NCI-H1048 (cell line): ENCODE data around the gene KCNH2.

Experiments
- DNase-seq: peaks from one replicate; lab custom pipeline; 2025; lab: John Stamatoyannopoulos, UW

The KCNH2 gene

DNA sequence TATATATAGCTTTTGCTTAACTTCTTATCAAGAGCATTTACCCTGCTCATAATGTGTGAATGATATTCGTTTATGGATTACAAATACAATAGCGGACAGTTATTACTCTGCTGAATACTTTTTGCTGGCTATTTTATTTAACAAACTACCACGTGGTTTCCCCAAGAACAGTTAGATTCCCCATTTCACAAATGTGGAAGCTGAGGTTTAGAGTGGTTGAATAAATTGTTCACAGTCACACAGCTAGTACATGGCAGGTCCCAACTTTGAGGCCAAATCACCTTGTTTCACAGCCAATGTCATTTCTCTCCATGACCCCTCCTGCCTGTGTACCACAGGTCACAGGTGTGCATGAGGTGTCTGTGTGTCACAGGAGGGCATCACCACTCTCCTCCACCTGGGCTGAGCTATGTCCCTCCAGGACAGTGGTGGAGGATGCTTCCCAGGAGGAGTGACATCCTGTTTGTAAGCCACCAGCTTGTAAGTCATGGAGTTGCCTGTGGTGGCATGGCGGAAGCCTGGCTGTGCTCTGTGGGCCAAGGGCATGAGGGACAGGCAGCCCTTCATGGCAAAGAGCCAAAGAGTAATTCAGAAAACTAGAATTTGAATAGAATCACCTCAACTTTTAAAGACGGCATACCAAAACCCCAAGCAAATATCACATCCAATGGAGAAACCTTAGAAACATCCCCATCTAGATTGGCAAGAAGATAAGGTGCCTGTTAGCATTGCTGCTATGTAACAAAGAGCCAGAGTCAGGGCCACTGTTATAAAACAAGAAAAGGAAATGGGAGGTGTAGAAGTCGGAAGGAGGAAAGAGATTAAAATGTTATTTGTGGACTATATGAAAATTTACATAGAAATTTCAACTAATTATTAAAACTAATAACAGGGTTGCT, 73.9 kb downstream of the KCNH2 start:
- DNase-seq = no peak

GRCh38 chr7:150903606-150904005, 74.5 kb downstream of the KCNH2 start:
- peak; percentile 11 for DNase-seq

DNA sequence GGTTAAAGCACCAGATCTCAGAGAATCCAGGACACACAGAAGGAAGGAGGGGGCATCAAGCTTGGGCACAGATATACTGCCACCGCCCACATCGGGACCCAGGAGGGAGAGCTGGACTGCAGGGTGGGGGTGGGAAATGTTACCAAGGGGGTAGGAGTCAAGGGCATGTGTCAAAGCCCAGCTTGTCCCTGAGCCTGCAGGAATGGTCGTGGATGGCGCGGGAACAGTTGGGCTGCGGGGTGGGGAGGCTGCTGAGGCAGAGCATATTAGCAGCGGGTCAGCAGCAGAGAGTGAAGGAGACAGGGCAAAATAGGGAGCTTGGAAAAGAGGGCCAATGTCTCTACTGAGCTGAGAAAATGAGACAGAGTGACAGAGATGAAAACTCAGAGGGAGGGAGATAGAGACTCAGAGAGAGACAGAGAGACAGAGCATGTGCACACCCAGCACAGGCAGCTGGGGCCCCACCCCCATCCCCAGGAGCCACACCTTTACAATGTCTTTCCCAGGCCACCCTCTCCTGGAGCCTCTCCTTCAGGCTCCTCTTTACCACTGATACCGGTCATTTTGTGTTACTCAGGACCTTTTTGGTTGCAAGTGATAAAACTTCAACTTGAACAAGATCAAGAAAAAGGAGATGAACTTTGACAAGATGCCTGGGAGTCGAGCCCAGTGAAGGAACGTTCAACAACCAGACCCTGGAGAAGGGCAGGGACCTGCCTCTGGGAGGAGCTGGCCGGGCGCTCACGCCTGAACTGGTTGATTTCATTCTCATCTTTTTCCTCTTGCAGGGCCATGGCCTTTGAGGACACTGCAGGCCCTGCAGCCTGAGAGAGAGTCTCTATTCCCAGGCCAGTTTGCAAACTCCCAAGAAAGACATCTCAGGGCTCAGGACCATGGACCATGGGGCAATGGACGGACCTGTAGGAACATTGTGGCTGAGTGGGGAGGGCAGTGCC, 75.8 kb downstream of the KCNH2 start:
- DNase-seq = no peak

- no peak for DNase-seq
Observed at GRCh38 chr7:150901160-150902035, 76.7 kb downstream of the KCNH2 start.

DNA sequence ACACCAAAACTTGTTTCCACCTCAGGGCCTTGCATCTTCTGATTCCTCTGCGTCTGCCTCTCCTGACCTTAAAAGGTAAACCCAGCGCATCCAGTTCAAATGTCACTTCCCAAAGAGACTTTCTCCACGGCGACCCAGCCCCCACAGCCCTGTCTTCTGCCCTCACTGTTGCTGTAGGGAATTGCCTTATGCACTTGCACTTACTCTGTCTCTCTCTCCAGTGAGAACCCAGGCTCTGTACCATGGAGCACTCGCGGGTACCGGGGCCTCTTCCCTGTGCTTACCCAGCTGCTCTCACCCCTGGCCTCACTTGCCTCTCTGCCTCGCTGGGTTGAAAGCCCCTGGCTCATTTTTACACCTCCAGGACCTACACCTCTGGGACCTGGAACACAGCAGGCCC, 77.4 kb downstream of the KCNH2 start:
- no peak for DNase-seq

DNA sequence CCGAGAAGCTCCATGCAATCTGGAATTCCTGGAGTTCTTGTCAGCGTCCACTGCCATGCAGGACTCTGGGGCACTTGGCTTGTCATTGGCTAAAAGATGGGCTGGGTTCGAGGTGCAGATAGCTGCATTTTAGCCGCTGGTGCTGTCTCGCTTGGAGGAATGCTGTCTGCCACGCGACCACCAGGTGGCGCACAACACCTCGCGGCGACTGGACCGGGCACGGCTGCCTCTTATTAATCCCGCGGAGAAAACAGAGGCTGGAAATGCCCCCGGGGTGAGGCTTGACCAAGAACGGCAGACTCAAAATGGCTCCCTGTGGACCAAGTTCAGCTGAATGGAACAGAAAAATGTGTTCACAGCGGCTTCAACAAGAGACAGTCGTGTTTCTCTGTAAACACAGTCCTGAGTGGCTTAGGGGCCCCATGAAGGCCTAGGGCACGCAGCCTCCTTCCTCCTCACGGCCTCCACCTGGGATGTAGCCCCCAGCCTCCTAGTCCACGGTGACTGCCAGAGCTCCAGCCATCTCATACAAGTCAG, 79.6 kb downstream of the KCNH2 start:
- DNase-seq = peak; percentile 2

DNA sequence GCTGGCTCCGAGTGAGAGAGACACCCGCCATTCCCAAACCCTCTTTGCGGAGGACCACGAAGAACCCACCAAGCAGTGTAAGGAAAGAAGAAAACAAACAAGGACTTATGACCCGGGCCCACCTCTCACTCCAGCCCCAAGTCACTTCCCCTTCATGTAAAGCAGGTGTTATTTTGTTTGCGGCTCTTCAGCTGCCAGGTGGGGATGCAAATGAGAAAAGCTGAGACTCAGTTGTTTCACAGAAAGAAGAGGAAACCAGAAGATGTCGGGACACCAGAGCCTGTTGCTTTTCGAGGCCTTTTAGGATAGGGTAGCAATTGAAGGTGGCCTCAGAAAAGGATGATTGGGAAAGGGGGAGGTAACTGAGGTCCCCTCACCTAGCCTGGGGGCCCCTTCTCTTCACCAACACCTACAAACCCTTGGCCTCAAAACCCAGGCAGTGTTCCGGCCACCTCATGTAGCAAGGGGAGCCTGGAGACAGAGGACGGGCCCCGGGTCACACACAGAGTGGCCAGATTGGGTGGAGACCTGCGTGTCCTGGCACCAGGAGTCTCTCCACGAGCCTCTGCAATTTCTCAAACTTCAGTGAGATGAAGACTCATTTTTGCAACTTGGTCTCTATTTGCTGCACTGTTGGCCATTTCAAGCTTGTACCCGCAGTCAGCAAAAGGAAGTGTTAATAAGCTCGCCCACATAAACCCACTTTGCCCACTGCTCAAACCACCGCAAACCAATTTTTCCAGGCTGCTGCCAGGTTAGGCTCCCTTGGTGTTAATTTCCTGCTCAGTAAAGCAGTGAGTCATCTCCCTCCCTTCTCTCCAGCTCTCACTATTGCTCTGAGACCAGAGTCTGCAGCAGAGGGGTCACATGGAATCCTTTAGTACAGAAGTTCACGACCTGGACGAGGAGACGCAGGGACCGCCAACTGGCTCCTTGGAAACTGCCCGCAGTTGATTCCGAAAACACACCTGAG, 80.3 kb downstream of the KCNH2 start:
- no peak for DNase-seq

DNA sequence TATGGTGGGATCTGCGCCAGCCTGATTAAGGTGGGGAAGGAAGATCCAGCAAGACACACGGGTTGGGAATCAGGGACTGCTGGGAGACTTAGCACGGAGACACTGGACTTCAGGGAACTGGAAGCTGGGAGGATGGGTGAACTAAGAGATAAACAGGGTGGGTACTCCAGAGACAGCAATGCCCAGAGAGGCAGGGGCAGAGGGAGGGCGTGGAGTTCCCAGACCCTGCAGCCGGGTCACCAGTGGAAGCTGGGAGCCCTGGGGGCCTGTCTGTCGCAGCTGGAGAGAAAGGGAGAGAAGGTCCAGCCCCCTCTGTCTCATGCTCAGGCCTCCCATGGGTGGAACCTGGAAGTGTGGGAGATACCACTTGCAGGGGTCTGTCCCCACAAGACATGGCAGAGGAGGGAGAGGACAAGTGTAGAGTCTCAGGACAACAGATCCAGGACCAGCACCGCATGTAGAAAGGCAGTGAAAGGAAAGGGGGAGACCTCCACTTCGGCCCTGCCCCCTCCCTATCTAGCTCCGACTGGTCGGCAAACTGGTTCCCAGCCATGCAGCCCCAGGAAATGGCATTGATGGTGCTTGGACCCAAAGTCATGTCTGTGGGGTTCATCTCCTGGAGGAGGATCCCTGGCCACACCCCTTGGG, 81.4 kb downstream of the KCNH2 start:
- no peak for DNase-seq

GRCh38 chr7:150895809-150896208, 82.3 kb downstream of the KCNH2 start:
- DNase-seq = no peak
